Panc1 (cell line): ENCODE results near the gene MYO3B. TPM values are rescaled to one million over a fixed set of nuclear protein-coding genes. Genes with fewer than 3 reads are reported as not detected.

Experiments
- ATAC-seq: fragments of 200-7000 bp; cut with Tn5 transposase; 2 replicates; pipeline ENCODE4 v1.9.1; 2020; ENCODE audit warnings: mild to moderate bottlenecking, moderate library complexity
- BruUV-seq: library from RNA; stranded (reverse); fragments of 400-500 nt; replicated peaks from 2 replicates; lab custom pipeline; 2021; lab: Mats Ljungman, UMichigan
- CTCF ChIA-PET: fragments of 300-600 bp; sonication (Branson Sonifier 250); formaldehyde crosslinking; loops from one replicate; lab custom pipeline; 2022; ENCODE audit warnings: antibody characterized with exemption; lab: Charles Lee
- POLR2A ChIA-PET: fragments of 300-600 bp; sonication (Branson Sonifier 250); formaldehyde crosslinking; loops from one replicate; lab custom pipeline; 2022; ENCODE audit warnings: antibody characterized with exemption; lab: Charles Lee
- DNase-seq: peaks from one replicate; pipeline ENCODE4 v3.0.0-alpha.2; 2010; ENCODE audit warnings: low read depth, low spot score
- H3K27ac ChIP-seq: 2 replicates; pipeline ENCODE4 v1.5.1; 2011; ENCODE audit warnings: mild to moderate bottlenecking, low read length, inconsistent platforms
- H3K27me3 ChIP-seq: fragments of 200-500 bp; sonication (Bioruptor generic); 2 replicates; pipeline ENCODE4 v1.6.0; 2014; ENCODE audit warnings: low read length, inconsistent platforms; ENCODE audit not compliant: control insufficient read depth, insufficient read depth
- H3K36me3 ChIP-seq: fragments of 200-500 bp; sonication (Bioruptor generic); 2 replicates; pipeline ENCODE4 v1.5.1; 2014; ENCODE audit warnings: inconsistent platforms, mild to moderate bottlenecking, low read length, moderate library complexity; ENCODE audit not compliant: control insufficient read depth, insufficient read depth
- H3K4me1 ChIP-seq: 2 replicates; pipeline ENCODE4 v1.5.1; 2011; ENCODE audit warnings: inconsistent platforms, mild to moderate bottlenecking, low read length, moderate library complexity; ENCODE audit not compliant: control insufficient read depth, insufficient read depth
- H3K4me3 ChIP-seq, 2 experiments: 2 replicates each; pipeline ENCODE4 v1.5.1; 2011 to 2012; ENCODE audit warnings: low read depth in 2 of 2, low read length in 2 of 2, mild to moderate bottlenecking in 2 of 2, inconsistent platforms in 1 of 2, moderate library complexity in 1 of 2
- H3K9me3 ChIP-seq: fragments of 200-500 bp; sonication (Bioruptor generic); 2 replicates; pipeline ENCODE4 v1.5.1; 2014; ENCODE audit warnings: low read depth, mild to moderate bottlenecking, inconsistent platforms, low read length, moderate library complexity; ENCODE audit not compliant: control insufficient read depth, insufficient read depth
- CTCF ChIP-seq: fragments of 450-650 bp; IDR thresholded peaks from 2 replicates; pipeline ENCODE4 v1.5.1; 2017; ENCODE audit warnings: mild to moderate bottlenecking
- POLR2AphosphoS5 ChIP-seq: IDR thresholded peaks from 2 replicates; pipeline ENCODE4 v1.6.1; 2012; ENCODE audit warnings: mild to moderate bottlenecking, low read depth, low read length, moderate library complexity
- REST ChIP-seq, 2 experiments: IDR thresholded peaks; 2 replicates each; pipeline ENCODE4 v1.6.1; 2011 to 2012; ENCODE audit warnings: low read depth in 2 of 2, control low read depth in 1 of 2, low read length in 1 of 2, mild to moderate bottlenecking in 1 of 2, moderate library complexity in 1 of 2; ENCODE audit not compliant: insufficient read depth in 1 of 2
- SIN3A ChIP-seq: IDR thresholded peaks from 2 replicates; pipeline ENCODE4 v1.6.1; 2012; ENCODE audit warnings: low read depth, mild to moderate bottlenecking, low read length, moderate library complexity, borderline replicate concordance; ENCODE audit not compliant: insufficient read depth
- TCF7L2 ChIP-seq: IDR thresholded peaks from 2 replicates; pipeline ENCODE4 v1.6.1; 2011; ENCODE audit warnings: mild to moderate bottlenecking, low read depth, low read length, inconsistent platforms
- in situ Hi-C: cut with HindIII; loops from 2 replicates; pipeline ENCODE4 v1.10.0; 2016; ENCODE audit warnings: low sequenced_read_pairs, low pct_unique_long_range_greater_than_20kb
- intact Hi-C: fragments of 100-400 bp; cut with micrococcal nuclease; formaldehyde crosslinking; loops from one replicate; pipeline ENCODE4 v1.10.0; 2022; ENCODE audit not compliant: unreplicated experiment
- total RNA-seq: library from RNA; stranded (reverse); gene quantifications from one replicate; pipeline ENCODE4 v1.2.1, GENCODE V29; 2021; ENCODE audit not compliant: unreplicated experiment

MYO3B gene
- total RNA-seq, 1 experiment from 2014 or later: 0.05 TPM

- TF ChIP-seq TCF7L2: no peak
- no peak for TF ChIP-seq REST (IDR thresholded peaks at IDR 0.05; ENCODE audit: insufficient read depth in 1 of 2, low read depth in 2 of 2, low read length in 1 of 2)
- no peak for TF ChIP-seq POLR2AphosphoS5
- TF ChIP-seq SIN3A: no peak
- Histone ChIP-seq H3K4me3 (no peak overlapping the region), H3K4me1 (no peaks in the 10 kb centered on the region), H3K9me3 (no peaks in the 10 kb centered on the region), H3K36me3 (no peaks in the 10 kb centered on the region), H3K27me3 (peaks cover 10% of the 10 kb centered on the region; the same call in 1 of the 2 replicates), H3K27ac (no peak overlapping the region)
- in situ Hi-C loops (no loop called here), intact Hi-C loops (no loop called here)
- DNase-seq (no peak), ATAC-seq (no peak)
- ChIA-PET CTCF (no interaction called here), POLR2A (no interaction called here)
- no TSS peak for BruUV-seq
Observed at GRCh38 chr2:170500104-170500503, 322.2 kb downstream of the MYO3B start.

- Histone ChIP-seq H3K4me1 (no peaks in the 10 kb centered on the region), H3K27me3 (peaks cover 9% of the 10 kb centered on the region; the same call in 1 of the 2 replicates), H3K27ac (no peak overlapping the region), H3K36me3 (no peaks in the 10 kb centered on the region), H3K4me3 (no peak overlapping the region), H3K9me3 (no peaks in the 10 kb centered on the region)
- in situ Hi-C loops: no loop called here
- ChIA-PET POLR2A (no interaction called here), CTCF (no interaction called here)
- TF ChIP-seq POLR2AphosphoS5 (no peak), CTCF (no peak), REST (IDR thresholded peaks at IDR 0.05; ENCODE audit: insufficient read depth in 1 of 2, low read depth in 2 of 2, low read length in 1 of 2) (no peak), SIN3A (no peak), TCF7L2 (no peak)
- intact Hi-C loops: no loop called here
- DNase-seq (no peak), ATAC-seq (no peak)
- BruUV-seq: no TSS peak
Observed at GRCh38 chr2:170500770-170501169, 322.8 kb downstream of the MYO3B start.
